ENCODE measurements around the gene ZNF687. TPM values are rescaled to one million over a fixed set of nuclear protein-coding genes. Genes with fewer than 3 reads are reported as not detected.
"Not testable (repeated sequence)": the region's sequence is repeated elsewhere in the genome, so short reads cannot be mapped to it uniquely, and the experiment has no call there.

The ZNF687 gene
- polyA plus RNA-seq, 3 donors from 2014 or later: 0.11 to 1.8 (median 1.5) TPM

DNA sequence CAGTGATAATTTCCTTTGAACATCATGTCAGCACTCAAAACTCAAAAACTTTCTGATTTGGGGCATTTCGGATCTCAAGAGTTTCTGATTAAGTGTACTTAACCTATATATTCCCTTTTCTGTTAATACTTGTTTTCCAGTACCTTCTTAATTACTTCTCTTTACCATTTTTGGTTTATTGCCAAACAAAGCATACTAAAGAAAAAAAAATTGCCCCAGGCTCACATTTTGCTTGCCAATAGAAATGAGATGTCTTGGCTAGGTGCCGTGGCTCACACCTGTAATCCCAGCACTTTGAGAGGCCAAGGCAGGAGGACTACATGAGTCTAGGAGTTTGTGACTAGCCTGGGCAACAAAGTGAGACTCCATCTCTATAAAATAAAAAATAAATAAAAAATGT, 22.7 kb upstream of the ZNF687 start:
- Mint-ChIP-seq H3K36me3 (peaks cover 3 to 6% (median 3%) of the 10 kb centered on the region in 3 donors), H3K27me3 (ENCODE audit: low read depth in 3 of 3) (peaks cover 3 to 10% (median 3%) of the 10 kb centered on the region in 3 donors), H3K27ac (no peak overlapping the region), H3K4me1 (peaks cover 28 to 39% of the 10 kb centered on the region in 2 donors), H3K4me3 (no peak overlapping the region), H3K9me3 (no peaks in the 10 kb centered on the region)
- no peak for DNase-seq

DNA sequence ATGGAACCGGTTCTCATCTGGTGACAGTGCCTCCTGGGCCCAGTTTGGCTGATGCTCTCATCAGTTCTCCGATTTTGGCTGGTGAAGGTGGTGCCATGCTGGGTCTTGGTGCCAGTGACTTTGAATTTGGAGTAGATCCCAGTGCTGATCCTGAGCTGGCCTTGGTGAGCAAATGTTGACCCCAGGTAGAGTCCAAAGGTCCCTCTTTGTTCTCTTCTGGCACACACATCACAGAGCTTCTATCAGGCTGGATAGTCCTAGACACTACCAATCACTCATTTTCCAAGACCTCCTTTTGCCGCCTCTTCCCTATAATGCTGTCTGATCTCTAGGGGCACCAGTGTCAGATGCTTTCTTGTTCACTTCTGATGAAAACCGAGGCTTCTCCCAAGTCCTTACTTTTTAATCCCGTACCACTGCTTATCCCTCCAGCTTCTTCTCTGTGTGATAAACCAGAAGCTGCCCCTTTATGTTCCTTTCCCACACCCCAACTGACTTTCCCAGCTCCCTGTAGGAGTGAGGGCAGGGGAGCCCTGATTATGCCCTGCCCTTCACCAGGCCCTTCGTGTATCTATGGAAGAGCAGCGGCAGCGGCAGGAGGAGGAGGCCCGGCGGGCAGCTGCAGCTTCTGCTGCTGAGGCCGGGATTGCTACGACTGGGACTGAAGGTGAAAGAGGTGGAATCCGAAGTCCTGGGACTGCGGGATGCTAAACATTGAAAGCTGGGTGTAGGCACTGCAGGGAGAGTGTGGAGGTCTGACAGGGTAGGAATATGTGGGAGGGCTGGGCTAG, 16.5 kb upstream of the ZNF687 start:
- H3K27me3 Mint-ChIP-seq (ENCODE audit: low read depth in 3 of 3): no peaks in the 10 kb centered on the region
- no peak overlapping the region for H3K4me3 Mint-ChIP-seq
- H3K9me3 Mint-ChIP-seq: no peaks in the 10 kb centered on the region
- no peaks in the 10 kb centered on the region for H3K4me1 Mint-ChIP-seq
- H3K36me3 Mint-ChIP-seq: peaks cover 11 to 41% (median 24%) of the 10 kb centered on the region in 3 donors
- no peak for DNase-seq
- peak overlapping the region in 2 of 6 donors; percentile 39 to 80 for H3K27ac Mint-ChIP-seq

DNA sequence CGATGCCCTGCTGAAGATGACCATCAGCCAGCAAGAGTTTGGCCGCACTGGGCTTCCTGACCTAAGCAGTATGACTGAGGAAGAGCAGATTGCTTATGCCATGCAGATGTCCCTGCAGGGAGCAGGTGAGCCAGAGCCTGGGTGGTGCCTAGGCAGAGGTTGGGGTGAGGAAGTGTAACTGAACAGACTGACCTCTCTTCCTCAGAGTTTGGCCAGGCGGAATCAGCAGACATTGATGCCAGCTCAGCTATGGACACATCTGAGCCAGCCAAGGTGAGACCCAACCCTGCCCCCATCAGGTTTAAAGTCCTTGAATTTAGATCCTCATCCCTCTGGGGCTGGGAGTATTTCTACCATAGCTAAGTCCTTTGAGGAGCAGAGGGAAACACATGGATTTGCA, 15.8 kb upstream of the ZNF687 start:
- Mint-ChIP-seq H3K9me3 (no peaks in the 10 kb centered on the region), H3K4me1 (no peaks in the 10 kb centered on the region), H3K27me3 (ENCODE audit: low read depth in 3 of 3) (no peaks in the 10 kb centered on the region), H3K27ac (no peak overlapping the region), H3K36me3 (peaks cover 12 to 42% (median 24%) of the 10 kb centered on the region in 3 donors), H3K4me3 (no peak overlapping the region)
- no peak for DNase-seq

DNA sequence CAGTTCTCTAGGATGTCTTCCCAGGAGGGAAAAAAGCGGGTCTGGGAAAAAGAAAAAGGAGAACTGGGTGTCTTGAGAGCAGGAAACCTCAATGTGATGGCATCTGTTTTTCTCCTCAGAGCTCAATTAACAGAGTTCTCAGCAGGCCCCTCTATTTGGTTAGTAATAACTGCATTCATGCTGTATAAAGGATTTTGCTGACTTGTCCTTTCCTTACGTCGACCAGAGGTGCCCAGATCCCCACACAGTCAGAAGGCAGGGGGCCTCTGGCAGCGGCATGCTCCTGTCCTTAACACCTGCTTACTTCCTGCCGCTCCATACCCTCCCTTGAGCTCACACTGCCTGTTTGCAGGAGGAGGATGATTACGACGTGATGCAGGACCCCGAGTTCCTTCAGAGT, 15.3 kb upstream of the ZNF687 start:
- Mint-ChIP-seq H3K27me3 (ENCODE audit: low read depth in 3 of 3) (no peaks in the 10 kb centered on the region), H3K4me3 (no peak overlapping the region), H3K27ac (peak overlapping the region in 1 of 6 donors; percentile 63), H3K9me3 (no peaks in the 10 kb centered on the region), H3K36me3 (peaks cover 15 to 45% (median 24%) of the 10 kb centered on the region in 3 donors), H3K4me1 (no peaks in the 10 kb centered on the region)
- no peak for DNase-seq

DNA sequence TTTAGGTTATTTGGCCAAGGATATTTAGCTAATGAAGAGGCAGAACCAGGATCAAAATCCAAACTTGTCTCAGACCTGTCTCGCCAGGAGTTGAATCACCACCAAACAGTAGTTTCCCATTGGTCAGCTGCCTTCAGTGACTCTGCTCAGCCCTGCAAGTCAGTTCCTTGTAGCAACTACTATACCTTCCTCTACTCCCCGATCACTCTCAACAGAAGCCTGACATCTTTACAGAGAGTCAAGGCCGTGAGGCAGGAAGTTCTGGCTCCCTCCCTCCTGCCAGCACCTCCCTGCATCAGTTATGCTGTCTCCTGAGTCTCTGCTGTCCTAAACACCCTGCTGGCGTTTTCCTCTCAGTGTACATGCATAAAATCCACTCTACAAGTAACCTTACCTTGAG, 14.3 kb upstream of the ZNF687 start:
- H3K4me3 Mint-ChIP-seq: no peak overlapping the region
- no peaks in the 10 kb centered on the region for H3K4me1 Mint-ChIP-seq
- no peak for DNase-seq
- H3K36me3 Mint-ChIP-seq: peaks cover 12 to 44% (median 26%) of the 10 kb centered on the region in 3 donors
- H3K27me3 Mint-ChIP-seq (ENCODE audit: low read depth in 3 of 3): no peaks in the 10 kb centered on the region
- H3K27ac Mint-ChIP-seq: peak overlapping the region in 1 of 6 donors; percentile 64
- no peaks in the 10 kb centered on the region for H3K9me3 Mint-ChIP-seq

DNA sequence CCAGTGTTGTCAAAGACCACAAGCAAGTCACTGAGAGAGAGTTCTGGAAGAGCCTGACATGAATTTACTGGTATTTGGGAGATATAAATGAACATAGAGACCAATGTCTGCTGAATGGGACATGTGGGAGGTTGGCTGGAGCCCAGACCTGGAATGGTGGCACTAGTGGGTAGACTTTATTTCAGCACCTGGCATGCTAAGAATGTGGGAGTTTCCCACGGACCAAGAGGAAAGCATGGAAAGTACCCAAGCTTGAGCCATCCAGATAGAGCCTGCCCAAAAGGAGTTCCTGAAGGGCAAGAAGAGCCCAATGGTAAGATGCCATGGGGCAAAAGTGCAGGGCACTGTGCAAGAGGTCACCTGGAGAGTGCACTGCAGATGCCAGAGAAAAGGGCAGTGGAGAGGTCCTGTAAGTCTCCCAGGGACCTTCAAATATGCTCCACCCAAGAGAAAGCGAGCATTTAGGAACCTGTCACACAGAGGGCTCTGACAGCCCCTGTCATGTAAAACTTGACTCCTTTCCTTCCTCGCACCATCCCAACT, 8.1 kb upstream of the ZNF687 start:
- no peak for DNase-seq
- H3K4me3 Mint-ChIP-seq: no peak overlapping the region
- peaks cover 0 to 5% (median 2%) of the 10 kb centered on the region in 3 donors for H3K27me3 Mint-ChIP-seq (ENCODE audit: low read depth in 3 of 3)
- peaks cover 3 to 13% (median 8%) of the 10 kb centered on the region in 3 donors for H3K36me3 Mint-ChIP-seq
- H3K9me3 Mint-ChIP-seq: no peaks in the 10 kb centered on the region
- H3K27ac Mint-ChIP-seq: no peak overlapping the region
- H3K4me1 Mint-ChIP-seq: no peaks in the 10 kb centered on the region

DNA sequence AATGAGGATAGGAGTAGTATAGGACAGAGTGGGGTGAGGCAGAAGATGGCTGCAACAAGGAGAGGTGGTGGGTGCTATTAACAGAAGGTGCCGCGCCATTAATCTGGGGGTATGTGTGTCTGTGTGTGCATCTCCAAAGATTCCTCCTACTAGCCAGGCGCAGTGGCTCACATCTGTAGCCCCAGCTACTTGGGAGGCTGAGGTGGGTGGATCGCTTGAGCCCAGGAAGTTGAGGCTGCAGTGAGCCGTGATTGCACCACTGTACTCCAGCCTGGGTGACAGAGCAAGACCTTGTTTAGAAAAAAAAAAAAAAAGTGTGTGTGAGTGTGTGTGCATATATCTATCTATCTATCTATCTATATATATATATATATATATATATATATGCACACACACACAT, 6.8 kb upstream of the ZNF687 start:
- H3K4me3 Mint-ChIP-seq; H3K36me3 Mint-ChIP-seq; H3K9me3 Mint-ChIP-seq; H3K4me1 Mint-ChIP-seq; H3K27me3 Mint-ChIP-seq (ENCODE audit: low read depth in 3 of 3); H3K27ac Mint-ChIP-seq; DNase-seq: not testable (repeated sequence)

DNA sequence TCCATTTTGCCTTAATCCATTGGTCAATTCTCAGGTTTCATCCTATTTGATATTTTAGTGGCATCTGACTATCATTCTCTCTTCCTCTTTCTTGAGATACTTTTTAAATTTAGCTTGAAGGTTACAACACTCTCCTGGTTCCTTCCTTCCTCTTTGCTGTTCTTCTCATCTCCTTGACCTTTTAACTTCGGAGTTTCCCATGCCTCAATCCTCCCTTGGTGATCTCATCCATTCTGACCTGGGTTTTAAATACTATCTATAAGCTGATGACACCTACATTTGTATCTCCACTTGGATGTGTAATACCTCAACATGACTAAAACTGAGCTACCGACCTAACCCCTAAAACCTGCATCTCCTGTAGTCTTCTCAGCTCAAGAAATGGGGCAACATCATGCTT, 4.8 kb upstream of the ZNF687 start:
- Mint-ChIP-seq H3K4me3 (no peak overlapping the region), H3K9me3 (no peaks in the 10 kb centered on the region), H3K36me3 (peaks cover 0 to 5% (median 3%) of the 10 kb centered on the region in 3 donors), H3K27ac (no peak overlapping the region), H3K4me1 (peaks cover 5 to 7% of the 10 kb centered on the region in 2 donors), H3K27me3 (ENCODE audit: low read depth in 3 of 3) (peaks cover 12 to 20% (median 14%) of the 10 kb centered on the region in 3 donors)
- DNase-seq: no peak

DNA sequence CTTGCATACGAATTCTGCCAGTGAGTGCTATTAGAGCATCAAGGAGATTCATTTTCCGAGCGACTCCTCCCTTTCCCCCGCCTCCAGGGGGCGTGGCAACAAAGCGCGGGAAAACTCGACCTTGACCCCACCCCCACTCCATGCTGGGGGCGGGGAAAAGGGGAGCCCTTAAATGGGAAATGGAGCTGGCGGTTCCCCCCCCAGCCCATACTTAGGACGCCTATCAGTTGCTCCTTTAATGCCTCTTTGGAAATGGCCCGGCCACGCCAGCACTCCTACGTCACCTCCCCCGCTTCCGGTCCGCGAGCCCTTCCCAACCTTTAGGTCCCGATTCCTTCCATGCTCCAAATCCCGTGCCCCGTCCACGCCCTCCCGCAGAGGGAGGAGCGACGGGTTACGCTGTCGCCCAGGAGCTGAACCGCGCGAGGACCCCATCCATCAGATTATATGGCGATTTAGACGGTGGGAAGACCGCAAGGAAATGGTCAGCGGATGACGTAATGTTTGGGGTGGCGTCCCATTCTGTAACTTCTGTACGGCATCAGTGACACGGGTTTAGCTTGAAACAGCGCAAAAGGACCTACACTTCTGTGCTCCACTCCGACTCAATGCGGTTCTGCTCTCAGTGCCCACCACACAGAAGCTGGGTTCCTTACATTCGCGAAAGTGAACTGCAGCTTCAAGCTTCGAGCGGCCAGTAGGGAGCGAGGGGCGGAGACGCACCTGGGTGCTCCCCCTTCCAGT, 702 bp upstream of the ZNF687 start:
- Mint-ChIP-seq H3K4me3 (peak overlapping the region; percentile 93 to 99 (median 99)), H3K4me1 (peaks cover 30 to 36% of the 10 kb centered on the region in 2 donors), H3K9me3 (no peaks in the 10 kb centered on the region), H3K36me3 (peaks cover 2 to 5% (median 3%) of the 10 kb centered on the region in 3 donors), H3K27ac (peak overlapping the region; percentile 94 to 100 (median 99)), H3K27me3 (ENCODE audit: low read depth in 3 of 3) (peaks cover 19 to 25% (median 23%) of the 10 kb centered on the region in 3 donors)
- DNase-seq: peak; percentile 95

DNA sequence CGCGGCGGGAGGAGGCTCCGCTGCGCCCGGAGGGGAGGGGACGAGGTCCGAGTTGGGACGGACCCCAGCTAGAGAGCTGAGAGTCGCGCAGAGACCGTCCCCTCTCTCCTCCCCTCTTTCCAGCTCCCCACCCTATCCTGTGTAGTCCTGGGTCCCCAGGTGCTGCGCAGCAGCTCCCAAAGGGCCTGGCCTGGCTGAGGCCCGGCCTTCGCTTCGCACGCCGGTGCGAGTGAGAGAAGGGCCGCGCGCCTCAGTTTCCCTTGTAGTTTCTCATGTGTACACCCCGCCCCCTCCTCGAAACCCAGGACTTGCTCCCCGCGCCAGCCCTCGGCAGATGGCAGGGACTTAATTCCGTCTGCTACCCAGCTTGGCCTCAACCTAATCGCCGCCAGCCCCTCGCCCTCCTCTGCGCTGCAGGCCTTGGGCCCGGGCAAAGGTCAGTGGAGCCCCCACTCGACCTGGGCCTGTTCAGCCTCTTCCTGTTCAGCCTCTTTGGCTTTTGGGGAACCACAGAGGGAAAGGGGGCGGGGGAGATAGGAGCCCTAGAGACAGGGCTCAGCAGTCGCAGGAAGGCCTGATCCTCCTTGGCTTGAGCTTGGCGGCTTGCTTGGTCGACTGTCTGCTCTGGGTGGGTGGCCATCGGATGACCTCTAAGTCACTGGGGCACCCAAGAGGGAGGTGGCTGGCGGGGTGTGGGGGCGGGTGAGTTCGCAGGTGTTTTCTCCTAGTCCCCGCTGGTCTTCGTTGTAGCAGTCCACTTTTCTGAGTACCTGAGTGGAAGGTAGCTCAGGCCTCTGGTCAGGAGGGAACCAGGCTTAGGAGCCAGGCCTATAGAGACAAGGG, 1.0 kb downstream of the ZNF687 start:
- Mint-ChIP-seq H3K9me3 (no peaks in the 10 kb centered on the region), H3K27ac (peak overlapping the region; percentile 63 to 93 (median 90)), H3K4me1 (peaks cover 36 to 38% of the 10 kb centered on the region in 2 donors), H3K4me3 (peak overlapping the region; percentile 93 to 99 (median 94)), H3K27me3 (ENCODE audit: low read depth in 3 of 3) (peaks cover 19 to 22% (median 20%) of the 10 kb centered on the region in 3 donors), H3K36me3 (peaks cover 2 to 5% (median 3%) of the 10 kb centered on the region in 3 donors)
- peak in 1 of 3 donors; percentile 31 for DNase-seq

DNA sequence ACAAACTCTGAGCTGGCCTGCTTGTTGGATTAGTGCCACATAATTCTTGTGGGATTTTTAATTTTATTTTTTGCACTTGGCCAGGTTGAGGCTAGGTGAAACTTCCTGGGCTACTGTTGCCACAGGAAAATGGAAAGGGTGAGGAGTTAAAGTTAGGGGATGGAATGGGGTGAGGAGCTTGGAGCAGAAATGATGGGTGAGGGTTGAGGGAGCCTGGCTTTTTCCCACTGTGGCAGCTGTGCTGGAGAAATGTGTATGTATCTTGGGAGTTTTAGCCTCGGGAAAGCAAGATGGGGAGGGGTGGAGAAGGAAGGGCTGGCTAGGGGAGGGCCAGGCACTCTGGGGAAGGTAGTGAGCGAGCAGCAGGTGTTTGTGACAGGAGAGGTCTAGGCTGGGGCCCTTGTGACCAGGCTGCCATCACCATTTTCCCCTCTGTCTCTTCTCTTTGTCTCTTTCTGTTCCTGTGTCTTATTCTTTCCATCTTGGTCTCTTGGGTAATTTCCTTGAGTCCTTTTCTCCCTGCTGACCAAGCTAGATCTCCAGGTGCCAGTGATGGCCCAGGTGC, 2.0 kb downstream of the ZNF687 start:
- Mint-ChIP-seq H3K4me3 (peak overlapping the region; percentile 93 to 99 (median 94)), H3K27ac (peak overlapping the region; percentile 63 to 93 (median 90)), H3K36me3 (peaks cover 9 to 14% (median 9%) of the 10 kb centered on the region in 3 donors), H3K4me1 (peaks cover 46 to 48% of the 10 kb centered on the region in 2 donors), H3K9me3 (no peaks in the 10 kb centered on the region), H3K27me3 (ENCODE audit: low read depth in 3 of 3) (peaks cover 20 to 25% (median 22%) of the 10 kb centered on the region in 3 donors)
- DNase-seq: no peak

DNA sequence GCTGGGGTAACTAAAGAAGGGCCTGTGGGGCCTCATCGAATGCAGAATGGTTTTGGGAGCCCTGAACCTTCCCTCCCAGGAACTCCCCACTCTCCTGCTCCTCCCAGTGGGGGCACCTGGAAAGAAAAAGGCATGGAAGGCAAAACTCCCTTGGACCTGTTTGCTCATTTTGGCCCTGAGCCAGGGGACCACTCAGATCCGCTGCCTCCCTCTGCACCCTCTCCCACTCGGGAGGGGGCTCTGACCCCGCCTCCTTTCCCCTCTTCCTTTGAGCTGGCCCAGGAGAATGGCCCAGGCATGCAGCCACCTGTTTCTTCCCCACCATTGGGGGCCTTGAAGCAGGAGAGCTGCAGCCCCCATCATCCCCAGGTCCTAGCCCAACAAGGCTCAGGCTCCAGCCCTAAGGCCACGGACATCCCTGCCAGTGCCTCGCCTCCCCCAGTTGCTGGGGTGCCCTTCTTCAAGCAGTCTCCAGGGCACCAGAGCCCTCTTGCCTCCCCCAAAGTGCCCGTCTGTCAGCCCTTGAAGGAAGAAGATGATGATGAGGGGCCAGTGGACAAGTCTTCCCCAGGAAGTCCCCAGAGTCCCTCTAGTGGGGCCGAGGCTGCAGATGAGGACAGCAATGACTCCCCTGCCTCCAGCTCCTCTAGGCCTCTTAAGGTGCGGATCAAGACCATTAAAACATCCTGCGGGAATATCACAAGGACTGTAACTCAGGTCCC, 4.7 kb downstream of the ZNF687 start:
- no peak overlapping the region for H3K4me3 Mint-ChIP-seq
- H3K36me3 Mint-ChIP-seq: peaks cover 9 to 14% (median 9%) of the 10 kb centered on the region in 3 donors
- peaks cover 14 to 27% (median 22%) of the 10 kb centered on the region in 3 donors for H3K27me3 Mint-ChIP-seq (ENCODE audit: low read depth in 3 of 3)

More for the DNA sequence above, 4.7 kb downstream of the ZNF687 start:
- no peaks in the 10 kb centered on the region for H3K9me3 Mint-ChIP-seq
- DNase-seq: no peak
- H3K27ac Mint-ChIP-seq: peak overlapping the region in 1 of 6 donors; percentile 35
- H3K4me1 Mint-ChIP-seq: peaks cover 66% of the 10 kb centered on the region in 2 donors
